MM.1S (cell line): ENCODE results near the gene GLRX2.

Experiments
- CTCF ChIP-seq: fragments of 300-600 bp; sonication (generic); IDR thresholded peaks from 2 replicates; pipeline ENCODE4 v1.5.1; 2016; ENCODE audit warnings: antibody characterized with exemption, low read length, mixed read lengths
- EZH2 ChIP-seq: fragments of 300-600 bp; sonication (generic); optimal IDR thresholded peaks from 2 replicates; pipeline ENCODE3; 2017; ENCODE audit warnings: low read depth, mild to moderate bottlenecking, antibody characterized with exemption, low read length, mixed read lengths
- EZH2phosphoT487 ChIP-seq: fragments of 300-600 bp; sonication (generic); IDR thresholded peaks from 2 replicates; pipeline ENCODE4 v1.6.1; 2018; ENCODE audit warnings: antibody characterized with exemption, low read length

- no peak for TF ChIP-seq CTCF
- no peak for TF ChIP-seq EZH2
- TF ChIP-seq EZH2phosphoT487, result no peak
These were observed 36.6 kb upstream of the GLRX2 start for GRCh38 chr1:193141804-193142203.
